GM12878 (cell line): ENCODE results near the gene DMAC1. TPM values are rescaled to one million over a fixed set of nuclear protein-coding genes. Genes with fewer than 3 reads are reported as not detected.

Source experiments
- ATAC-seq: fragments of 200-7000 bp; cut with Tn5 transposase; 3 replicates; pipeline ENCODE4 v1.9.1; 2020; ENCODE audit warnings: mild to moderate bottlenecking, moderate library complexity
- BruUV-seq: library from RNA; stranded (reverse); fragments of 400-500 nt; replicated peaks from 2 replicates; lab custom pipeline; 2021; lab: Mats Ljungman, UMichigan
- CTCF ChIA-PET: fragments of 300-600 bp; sonication (Branson Sonifier 250); formaldehyde crosslinking; extraction: SDS; loops from one replicate; lab custom pipeline; 2021; ENCODE audit warnings: inconsistent platforms; lab: Yijun Ruan, JAX
- POLR2A ChIA-PET: fragments of 350-600 bp; formaldehyde crosslinking; extraction: SDS; loops from one replicate; lab custom pipeline; 2021; ENCODE audit warnings: inconsistent platforms; lab: Charles Lee
- RAD21 ChIA-PET: fragments of 300-600 bp; sonication (Branson Sonifier 250); formaldehyde crosslinking; loops from one replicate; lab custom pipeline; 2023; ENCODE audit warnings: antibody characterized with exemption; ENCODE audit not compliant: unreplicated experiment; lab: Charles Lee
- SMC1A ChIA-PET: fragments of 300-600 bp; sonication (Branson Sonifier 250); formaldehyde crosslinking; loops from one replicate; lab custom pipeline; 2023; ENCODE audit not compliant: unreplicated experiment, uncharacterized antibody; lab: Charles Lee
- DNase-seq: peaks from one replicate; pipeline ENCODE4 v3.0.0-alpha.2; 2011; ENCODE audit warnings: low read depth, low spot score
- FAIRE-seq: peaks from 3 replicates; lab custom pipeline; 2011; peaks lifted over from hg19 to GRCh38; lab: Jason Lieb, UNC
- H2AFZ ChIP-seq: 2 replicates; pipeline ENCODE4 v1.6.0; 2011; ENCODE audit warnings: low read depth, low read length, control low read depth; ENCODE audit not compliant: control insufficient read depth
- H3K27ac ChIP-seq: 2 replicates; pipeline ENCODE4 v1.5.1; 2011; ENCODE audit warnings: control low read depth; ENCODE audit not compliant: control insufficient read depth, insufficient read depth
- H3K27me3 ChIP-seq, 2 experiments: replicated peaks in 1 of 2; 2 replicates each; pipeline versions ENCODE4 v1.6.0 to v1.6.1; 2011; ENCODE audit warnings: low read length in 1 of 2; ENCODE audit not compliant: control insufficient read depth in 2 of 2, insufficient read depth in 2 of 2
- H3K36me3 ChIP-seq, 2 experiments: 2 replicates each; pipeline ENCODE4 v1.5.1; 2011; ENCODE audit warnings: low read length in 1 of 2; ENCODE audit not compliant: control insufficient read depth in 2 of 2, insufficient read depth in 2 of 2
- H3K4me1 ChIP-seq: 2 replicates; pipeline ENCODE4 v1.6.1; 2011; ENCODE audit warnings: mild to moderate bottlenecking, low read length, moderate library complexity, mixed read lengths; ENCODE audit not compliant: control insufficient read depth, insufficient read depth
- H3K4me2 ChIP-seq: 2 replicates; pipeline ENCODE4 v1.6.0; 2011; ENCODE audit warnings: control low read depth; ENCODE audit not compliant: control insufficient read depth, insufficient read depth
- H3K4me3 ChIP-seq: fragments of 200-600 bp; sonication (generic); 2 replicates; pipeline ENCODE4 v1.5.1; 2016
- H3K79me2 ChIP-seq: 2 replicates; pipeline ENCODE4 v1.6.0; 2011; ENCODE audit warnings: low read length; ENCODE audit not compliant: control insufficient read depth, insufficient read depth
- H3K9ac ChIP-seq: 2 replicates; pipeline ENCODE4 v1.8.0; 2011; ENCODE audit warnings: low read length, control low read depth, mixed read lengths; ENCODE audit not compliant: control insufficient read depth, insufficient read depth
- H3K9me3 ChIP-seq: replicated peaks from 3 replicates; pipeline ENCODE4 v1.5.1; 2011; ENCODE audit warnings: mild to moderate bottlenecking, low read length; ENCODE audit not compliant: control insufficient read depth, insufficient read depth
- H4K20me1 ChIP-seq: 2 replicates; pipeline ENCODE4 v1.6.0; 2011; ENCODE audit not compliant: control insufficient read depth, insufficient read depth
- CREB1 ChIP-seq: IDR thresholded peaks from 2 replicates; pipeline ENCODE4 v1.6.1; 2012; ENCODE audit warnings: low read depth, mild to moderate bottlenecking, inconsistent platforms
- EP300 ChIP-seq, 2 experiments: fragments of 150-350 bp in 1 of 2; IDR thresholded peaks; 2 replicates each; pipeline ENCODE4 v1.6.1; 2011 to 2012; ENCODE audit warnings: low read depth in 2 of 2, low read length in 2 of 2, borderline replicate concordance in 1 of 2, improper control_type of control experiment in 1 of 2, inconsistent platforms in 1 of 2; ENCODE audit not compliant: control insufficient read depth in 1 of 2
- GATAD2B ChIP-seq: fragments of 450-650 bp; conservative IDR thresholded peaks from 2 replicates; pipeline ENCODE4 v1.6.1; 2017; ENCODE audit warnings: low read depth, mild to moderate bottlenecking, moderate library complexity
- HCFC1 ChIP-seq: fragments of 150-350 bp; IDR thresholded peaks from 2 replicates; pipeline ENCODE4 v1.6.1; 2014; ENCODE audit warnings: low read length
- NFIC ChIP-seq: IDR thresholded peaks from 2 replicates; pipeline ENCODE4 v1.6.1; 2012; ENCODE audit warnings: low read depth, mild to moderate bottlenecking, inconsistent platforms, low read length, moderate library complexity
- RELA ChIP-seq: fragments of 450-650 bp; IDR thresholded peaks from 2 replicates; pipeline ENCODE4 v1.8.0; 2014; ENCODE audit warnings: borderline replicate concordance; ENCODE audit not compliant: partially characterized antibody
- TCF3 ChIP-seq: IDR thresholded peaks from 2 replicates; pipeline ENCODE4 v1.6.1; 2012; ENCODE audit warnings: low read depth, mild to moderate bottlenecking, low read length, borderline replicate concordance; ENCODE audit not compliant: insufficient read depth
- WGBS: methylation state at CpG from one replicate; pipeline ENCODE4 v1.1.6; 2016; ENCODE audit warnings: low lambda C conversion rate; ENCODE audit not compliant: insufficient replicate concordance, insufficient coverage; ENCODE audit errors: missing lambda C conversion rate; 5-methylcytosine and 5-hydroxymethylcytosine counted together
- in situ Hi-C: fragments of 300-500 bp; cut with MboI; formaldehyde crosslinking; loops from 9 replicates; pipeline ENCODE4 v1.14.3; 2018; ENCODE audit warnings: mixed read lengths
- intact Hi-C: fragments of 100-400 bp; cut with micrococcal nuclease; formaldehyde crosslinking; loops from one replicate; pipeline ENCODE4 v1.14.2; 2022; ENCODE audit not compliant: unreplicated experiment
- polyA plus RNA-seq, 11 experiments: library from polyadenylated mRNA; depleted of rRNA in 4 of 11; unstranded in 6 of 11; stranded (reverse) in 5 of 11; fragments of >200 nt; fragmentation: Nextera tagmentation in 4 of 11; fragmentation: Illumina TruSeq in 1 of 11; extraction: Ambion mirVana in 4 of 11; extraction: Trizol in 1 of 11; gene quantifications; 1 replicate in 1 of 11; 2 replicates in 10 of 11; pipeline versions ENCODE4 v1.2.1 to v1.2.3, GENCODE V29; 2011 to 2016; ENCODE audit warnings: inconsistent platforms in 2 of 11, missing spikeins in 2 of 11, low read depth in 1 of 11
- total RNA-seq, 4 experiments: library from RNA; depleted of rRNA in 3 of 4; stranded (reverse); fragments of >200 nt in 3 of 4; fragmentation: Illumina TruSeq in 1 of 4; extraction: Trizol in 1 of 4; gene quantifications; 2 replicates each; pipeline versions ENCODE4 v1.2.1 to v1.2.3, GENCODE V29; 2013 to 2021
- TF ChIP-seq, protein P1 (sequence below): fragments of 450-650 bp; IDR thresholded peaks from 2 replicates; pipeline ENCODE4 v1.6.1; 2016; ENCODE audit warnings: mild to moderate bottlenecking
- TF ChIP-seq, protein P2 (sequence below): fragments of 450-650 bp; IDR thresholded peaks from 2 replicates; pipeline ENCODE4 v1.6.1; 2017; ENCODE audit warnings: mild to moderate bottlenecking, moderate library complexity

DMAC1 gene
- total and polyA plus RNA-seq, 10 of the 15 experiments (the other 5 are each of a cell fraction or from before 2014, with no cell fraction given) = 16.0 to 123 (median 44.5) TPM

DNA sequence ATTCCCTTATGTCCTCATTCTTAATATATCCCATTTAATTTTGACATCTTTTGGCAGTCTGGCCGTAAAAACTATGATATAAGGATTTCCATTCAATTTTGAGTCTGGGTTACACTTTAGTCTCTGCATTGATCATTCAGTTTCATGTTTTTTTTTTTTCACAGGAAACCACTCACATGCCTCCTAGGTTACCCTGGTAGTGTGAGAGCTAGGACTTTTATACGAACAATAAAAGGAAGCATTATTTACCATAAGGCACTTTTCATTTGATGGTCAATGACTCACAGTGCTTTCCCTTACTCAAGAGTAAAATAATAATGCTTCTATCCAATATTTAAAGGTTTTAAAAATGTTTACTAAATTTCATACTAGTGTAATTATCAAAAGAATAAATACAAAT is 16.4 kb upstream of the DMAC1 start (continued):
- TF ChIP-seq RELA = no peak
- no peak for TF ChIP-seq EP300 (IDR thresholded peaks at IDR 0.05; ENCODE audit: borderline replicate concordance in 1 of 2, control insufficient read depth in 1 of 2, low read depth in 2 of 2, low read length in 2 of 2)
- TF ChIP-seq GATAD2B = no peak
- TF ChIP-seq, protein P1, sequence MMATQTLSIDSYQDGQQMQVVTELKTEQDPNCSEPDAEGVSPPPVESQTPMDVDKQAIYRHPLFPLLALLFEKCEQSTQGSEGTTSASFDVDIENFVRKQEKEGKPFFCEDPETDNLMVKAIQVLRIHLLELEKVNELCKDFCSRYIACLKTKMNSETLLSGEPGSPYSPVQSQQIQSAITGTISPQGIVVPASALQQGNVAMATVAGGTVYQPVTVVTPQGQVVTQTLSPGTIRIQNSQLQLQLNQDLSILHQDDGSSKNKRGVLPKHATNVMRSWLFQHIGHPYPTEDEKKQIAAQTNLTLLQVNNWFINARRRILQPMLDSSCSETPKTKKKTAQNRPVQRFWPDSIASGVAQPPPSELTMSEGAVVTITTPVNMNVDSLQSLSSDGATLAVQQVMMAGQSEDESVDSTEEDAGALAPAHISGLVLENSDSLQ = no peak
- TF ChIP-seq, protein P2, sequence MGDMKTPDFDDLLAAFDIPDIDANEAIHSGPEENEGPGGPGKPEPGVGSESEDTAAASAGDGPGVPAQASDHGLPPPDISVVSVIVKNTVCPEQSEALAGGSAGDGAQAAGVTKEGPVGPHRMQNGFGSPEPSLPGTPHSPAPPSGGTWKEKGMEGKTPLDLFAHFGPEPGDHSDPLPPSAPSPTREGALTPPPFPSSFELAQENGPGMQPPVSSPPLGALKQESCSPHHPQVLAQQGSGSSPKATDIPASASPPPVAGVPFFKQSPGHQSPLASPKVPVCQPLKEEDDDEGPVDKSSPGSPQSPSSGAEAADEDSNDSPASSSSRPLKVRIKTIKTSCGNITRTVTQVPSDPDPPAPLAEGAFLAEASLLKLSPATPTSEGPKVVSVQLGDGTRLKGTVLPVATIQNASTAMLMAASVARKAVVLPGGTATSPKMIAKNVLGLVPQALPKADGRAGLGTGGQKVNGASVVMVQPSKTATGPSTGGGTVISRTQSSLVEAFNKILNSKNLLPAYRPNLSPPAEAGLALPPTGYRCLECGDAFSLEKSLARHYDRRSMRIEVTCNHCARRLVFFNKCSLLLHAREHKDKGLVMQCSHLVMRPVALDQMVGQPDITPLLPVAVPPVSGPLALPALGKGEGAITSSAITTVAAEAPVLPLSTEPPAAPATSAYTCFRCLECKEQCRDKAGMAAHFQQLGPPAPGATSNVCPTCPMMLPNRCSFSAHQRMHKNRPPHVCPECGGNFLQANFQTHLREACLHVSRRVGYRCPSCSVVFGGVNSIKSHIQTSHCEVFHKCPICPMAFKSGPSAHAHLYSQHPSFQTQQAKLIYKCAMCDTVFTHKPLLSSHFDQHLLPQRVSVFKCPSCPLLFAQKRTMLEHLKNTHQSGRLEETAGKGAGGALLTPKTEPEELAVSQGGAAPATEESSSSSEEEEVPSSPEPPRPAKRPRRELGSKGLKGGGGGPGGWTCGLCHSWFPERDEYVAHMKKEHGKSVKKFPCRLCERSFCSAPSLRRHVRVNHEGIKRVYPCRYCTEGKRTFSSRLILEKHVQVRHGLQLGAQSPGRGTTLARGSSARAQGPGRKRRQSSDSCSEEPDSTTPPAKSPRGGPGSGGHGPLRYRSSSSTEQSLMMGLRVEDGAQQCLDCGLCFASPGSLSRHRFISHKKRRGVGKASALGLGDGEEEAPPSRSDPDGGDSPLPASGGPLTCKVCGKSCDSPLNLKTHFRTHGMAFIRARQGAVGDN = no peak

DNA sequence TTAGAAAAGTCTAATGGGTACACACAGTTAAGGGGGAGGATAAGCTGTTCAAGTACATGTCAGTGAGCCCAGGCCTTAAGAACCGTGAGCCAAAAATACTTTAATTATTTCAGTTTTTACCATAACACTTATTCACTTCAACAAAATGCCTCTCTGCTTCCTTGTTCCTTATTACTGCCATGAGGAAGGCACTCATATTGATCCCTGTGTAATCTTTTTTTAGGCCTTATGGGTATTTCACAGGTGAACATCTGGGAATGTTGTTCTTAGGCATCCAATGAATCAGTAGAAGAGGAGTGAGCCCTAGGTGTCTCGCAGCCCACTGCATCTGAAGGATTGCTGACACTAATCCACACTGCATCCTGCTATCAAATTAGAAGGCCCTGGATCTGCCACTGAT is 13.5 kb upstream of the DMAC1 start:
- Histone ChIP-seq H3K36me3 (no peaks in the 10 kb centered on the region), H3K9me3 (no peaks in the 10 kb centered on the region), H3K9ac (no peak overlapping the region), H4K20me1 (no peaks in the 10 kb centered on the region), H3K79me2 (no peaks in the 10 kb centered on the region), H2AFZ (no peak overlapping the region), H3K4me1 (no peaks in the 10 kb centered on the region), H3K4me3 (no peak overlapping the region), H3K27ac (no peak overlapping the region), H3K4me2 (no peak overlapping the region), H3K27me3 (peaks cover 0 to 1% of the 10 kb centered on the region in 2 experiments; a peak in 1 of 4 replicates)
- TF ChIP-seq NFIC (no peak), TCF3 (no peak), HCFC1 (no peak), CREB1 (no peak)
- ChIA-PET RAD21 (no interaction called here), SMC1A (no interaction called here), POLR2A (no interaction called here), CTCF (no interaction called here)
- no TSS peak for BruUV-seq
- ATAC-seq (no peak), FAIRE-seq (no peak), DNase-seq (no peak)
- intact Hi-C loops = no loop called here
- in situ Hi-C loops = no loop called here
- 23% methylated on average over 2 of the region's 2 CpGs for WGBS
